Measurements from ENCODE around the gene PCLO. TPM values are rescaled to one million over a fixed set of nuclear protein-coding genes. Genes with fewer than 3 reads are reported as not detected.

PCLO gene
- total and polyA plus RNA-seq, 5 donors from 2014 or later = not detected

GRCh38 chr7:82841828-82842227 is 320.9 kb downstream of the PCLO start:
- Mint-ChIP-seq H3K27ac (no peak overlapping the region), H3K4me1 (no peaks in the 10 kb centered on the region), H3K27me3 (no peaks in the 10 kb centered on the region), H3K9me3 (peaks cover 0 to 8% (median 3%) of the 10 kb centered on the region in 7 donors), H3K36me3 (no peaks in the 10 kb centered on the region), H3K4me3 (no peak overlapping the region)
- ATAC-seq (ENCODE audit: low read depth in 2 of 2) (no peak), DNase-seq (no peak)
- Histone ChIP-seq H3K4me3 (ENCODE audit: low read depth, low read length) (no peak overlapping the region), H3K27me3 (ENCODE audit: control insufficient read depth, insufficient read depth, low read length) (no peaks in the 10 kb centered on the region), H3K27ac (ENCODE audit: insufficient read depth, low read length, poor library complexity, severe bottlenecking) (no peak overlapping the region), H3K9me3 (ENCODE audit: control insufficient read depth in 2 of 2, low read length in 2 of 2) (no peaks in the 10 kb centered on the region), H3K4me1 (ENCODE audit: control insufficient read depth, insufficient read depth, low read length, poor library complexity, severe bottlenecking) (no peaks in the 10 kb centered on the region), H3K36me3 (ENCODE audit: control insufficient read depth, insufficient read depth, low read length) (no peaks in the 10 kb centered on the region)

- ATAC-seq (ENCODE audit: low read depth in 2 of 2) = no peak
- DNase-seq = no peak
- Mint-ChIP-seq H3K27ac (no peak overlapping the region), H3K36me3 (no peaks in the 10 kb centered on the region), H3K9me3 (peaks cover 0 to 8% (median 3%) of the 10 kb centered on the region in 7 donors), H3K4me1 (no peaks in the 10 kb centered on the region), H3K4me3 (no peak overlapping the region), H3K27me3 (no peaks in the 10 kb centered on the region)
- H3K36me3 ChIP-seq (ENCODE audit: control insufficient read depth, insufficient read depth, low read length) = no peaks in the 10 kb centered on the region
- H3K9me3 ChIP-seq (ENCODE audit: control insufficient read depth in 2 of 2, low read length in 2 of 2) = no peaks in the 10 kb centered on the region
- no peaks in the 10 kb centered on the region for H3K4me1 ChIP-seq (ENCODE audit: control insufficient read depth, insufficient read depth, low read length, poor library complexity, severe bottlenecking)
- no peak overlapping the region for H3K27ac ChIP-seq (ENCODE audit: insufficient read depth, low read length, poor library complexity, severe bottlenecking)
- H3K27me3 ChIP-seq (ENCODE audit: control insufficient read depth, insufficient read depth, low read length) = no peaks in the 10 kb centered on the region
- no peak overlapping the region for H3K4me3 ChIP-seq (ENCODE audit: low read depth, low read length)
These were observed 322.6 kb downstream of the PCLO start for GRCh38 chr7:82840061-82840460.

- DNase-seq (no peak), ATAC-seq (ENCODE audit: low read depth in 2 of 2) (no peak)
- H3K27me3 ChIP-seq (ENCODE audit: control insufficient read depth, insufficient read depth, low read length) = no peaks in the 10 kb centered on the region
- no peak overlapping the region for H3K27ac Mint-ChIP-seq
- no peaks in the 10 kb centered on the region for H3K4me1 ChIP-seq (ENCODE audit: control insufficient read depth, insufficient read depth, low read length, poor library complexity, severe bottlenecking)
- no peaks in the 10 kb centered on the region for H3K27me3 Mint-ChIP-seq
- no peaks in the 10 kb centered on the region for H3K9me3 ChIP-seq (ENCODE audit: control insufficient read depth in 2 of 2, low read length in 2 of 2)
- no peaks in the 10 kb centered on the region for H3K4me1 Mint-ChIP-seq
- H3K36me3 ChIP-seq (ENCODE audit: control insufficient read depth, insufficient read depth, low read length) = no peaks in the 10 kb centered on the region
- no peaks in the 10 kb centered on the region for H3K36me3 Mint-ChIP-seq
- no peak overlapping the region for H3K4me3 ChIP-seq (ENCODE audit: low read depth, low read length)
- H3K9me3 Mint-ChIP-seq = peaks cover 0 to 9% (median 3%) of the 10 kb centered on the region in 7 donors
- H3K4me3 Mint-ChIP-seq = no peak overlapping the region
- H3K27ac ChIP-seq (ENCODE audit: insufficient read depth, low read length, poor library complexity, severe bottlenecking) = no peak overlapping the region
These were observed 323.1 kb downstream of the PCLO start for GRCh38 chr7:82839555-82839954.

- no peak for ATAC-seq (ENCODE audit: low read depth in 2 of 2)
- H3K36me3 Mint-ChIP-seq = no peaks in the 10 kb centered on the region
These were observed 323.6 kb downstream of the PCLO start for GRCh38 chr7:82839063-82839462.

GRCh38 chr7:82838314-82838713 is 324.4 kb downstream of the PCLO start:
- Histone ChIP-seq H3K4me3 (ENCODE audit: low read depth, low read length) (no peak overlapping the region), H3K4me1 (ENCODE audit: control insufficient read depth, insufficient read depth, low read length, poor library complexity, severe bottlenecking) (no peaks in the 10 kb centered on the region), H3K27me3 (ENCODE audit: control insufficient read depth, insufficient read depth, low read length) (no peaks in the 10 kb centered on the region), H3K9me3 (ENCODE audit: control insufficient read depth in 2 of 2, low read length in 2 of 2) (no peaks in the 10 kb centered on the region), H3K36me3 (ENCODE audit: control insufficient read depth, insufficient read depth, low read length) (no peaks in the 10 kb centered on the region), H3K27ac (ENCODE audit: insufficient read depth, low read length, poor library complexity, severe bottlenecking) (no peak overlapping the region)
- Mint-ChIP-seq H3K9me3 (peaks cover 0 to 11% (median 3%) of the 10 kb centered on the region in 7 donors), H3K4me1 (no peaks in the 10 kb centered on the region), H3K27me3 (no peaks in the 10 kb centered on the region), H3K4me3 (no peak overlapping the region), H3K36me3 (no peaks in the 10 kb centered on the region), H3K27ac (no peak overlapping the region)
- ATAC-seq (ENCODE audit: low read depth in 2 of 2) = no peak
- DNase-seq = no peak

More at GRCh38 chr7:82839063-82839462, 323.6 kb downstream of the PCLO start:
- no peak overlapping the region for H3K4me3 ChIP-seq (ENCODE audit: low read depth, low read length)
- Mint-ChIP-seq H3K27ac (no peak overlapping the region), H3K27me3 (no peaks in the 10 kb centered on the region), H3K9me3 (peaks cover 0 to 11% (median 3%) of the 10 kb centered on the region in 7 donors), H3K4me1 (no peaks in the 10 kb centered on the region), H3K4me3 (no peak overlapping the region)
- H3K36me3 ChIP-seq (ENCODE audit: control insufficient read depth, insufficient read depth, low read length) = no peaks in the 10 kb centered on the region
- H3K9me3 ChIP-seq (ENCODE audit: control insufficient read depth in 2 of 2, low read length in 2 of 2) = no peaks in the 10 kb centered on the region
- no peaks in the 10 kb centered on the region for H3K4me1 ChIP-seq (ENCODE audit: control insufficient read depth, insufficient read depth, low read length, poor library complexity, severe bottlenecking)
- DNase-seq = no peak
- no peak overlapping the region for H3K27ac ChIP-seq (ENCODE audit: insufficient read depth, low read length, poor library complexity, severe bottlenecking)
- no peaks in the 10 kb centered on the region for H3K27me3 ChIP-seq (ENCODE audit: control insufficient read depth, insufficient read depth, low read length)

GRCh38 chr7:82823073-82823472 is 339.6 kb downstream of the PCLO start:
- H3K27ac ChIP-seq (ENCODE audit: insufficient read depth, low read length, poor library complexity, severe bottlenecking) = no peak overlapping the region
- H3K36me3 ChIP-seq (ENCODE audit: control insufficient read depth, insufficient read depth, low read length) = no peaks in the 10 kb centered on the region
- no peaks in the 10 kb centered on the region for H3K27me3 ChIP-seq (ENCODE audit: control insufficient read depth, insufficient read depth, low read length)
- ATAC-seq (ENCODE audit: low read depth in 2 of 2) (no peak), DNase-seq (no peak)
- no peaks in the 10 kb centered on the region for H3K36me3 Mint-ChIP-seq
- H3K4me1 ChIP-seq (ENCODE audit: control insufficient read depth, insufficient read depth, low read length, poor library complexity, severe bottlenecking) = no peaks in the 10 kb centered on the region
- no peak overlapping the region for H3K27ac Mint-ChIP-seq
- no peaks in the 10 kb centered on the region for H3K27me3 Mint-ChIP-seq
- H3K9me3 Mint-ChIP-seq = peaks cover 0 to 7% (median 6%) of the 10 kb centered on the region in 7 donors
- no peak overlapping the region for H3K4me3 Mint-ChIP-seq
- no peak overlapping the region for H3K4me3 ChIP-seq (ENCODE audit: low read depth, low read length)
- H3K9me3 ChIP-seq (ENCODE audit: control insufficient read depth in 2 of 2, low read length in 2 of 2) = no peaks in the 10 kb centered on the region
- no peaks in the 10 kb centered on the region for H3K4me1 Mint-ChIP-seq

GRCh38 chr7:82821037-82821436 is 341.6 kb downstream of the PCLO start:
- no peaks in the 10 kb centered on the region for H3K36me3 ChIP-seq (ENCODE audit: control insufficient read depth, insufficient read depth, low read length)
- H3K27ac Mint-ChIP-seq = no peak overlapping the region
- H3K36me3 Mint-ChIP-seq = no peaks in the 10 kb centered on the region
- H3K27me3 Mint-ChIP-seq = no peaks in the 10 kb centered on the region
- no peaks in the 10 kb centered on the region for H3K27me3 ChIP-seq (ENCODE audit: control insufficient read depth, insufficient read depth, low read length)
- ATAC-seq (ENCODE audit: low read depth in 2 of 2) (no peak), DNase-seq (no peak)
- H3K4me1 Mint-ChIP-seq = no peaks in the 10 kb centered on the region
- H3K4me3 Mint-ChIP-seq = no peak overlapping the region
- H3K9me3 ChIP-seq (ENCODE audit: control insufficient read depth in 2 of 2, low read length in 2 of 2) = no peaks in the 10 kb centered on the region
- no peak overlapping the region for H3K4me3 ChIP-seq (ENCODE audit: low read depth, low read length)
- peaks cover 0 to 10% (median 6%) of the 10 kb centered on the region in 7 donors for H3K9me3 Mint-ChIP-seq
- H3K27ac ChIP-seq (ENCODE audit: insufficient read depth, low read length, poor library complexity, severe bottlenecking) = no peak overlapping the region
- H3K4me1 ChIP-seq (ENCODE audit: control insufficient read depth, insufficient read depth, low read length, poor library complexity, severe bottlenecking) = no peaks in the 10 kb centered on the region

- H3K36me3 ChIP-seq (ENCODE audit: control insufficient read depth, insufficient read depth, low read length) = no peaks in the 10 kb centered on the region
- no peak overlapping the region for H3K4me3 Mint-ChIP-seq
- no peak for ATAC-seq (ENCODE audit: low read depth in 2 of 2)
- no peak overlapping the region for H3K27ac ChIP-seq (ENCODE audit: insufficient read depth, low read length, poor library complexity, severe bottlenecking)
- H3K27me3 Mint-ChIP-seq = no peaks in the 10 kb centered on the region
- H3K27me3 ChIP-seq (ENCODE audit: control insufficient read depth, insufficient read depth, low read length) = no peaks in the 10 kb centered on the region
- no peaks in the 10 kb centered on the region for H3K36me3 Mint-ChIP-seq
- H3K4me1 Mint-ChIP-seq = no peaks in the 10 kb centered on the region
- no peaks in the 10 kb centered on the region for H3K4me1 ChIP-seq (ENCODE audit: control insufficient read depth, insufficient read depth, low read length, poor library complexity, severe bottlenecking)
- peaks cover 0 to 10% (median 7%) of the 10 kb centered on the region in 7 donors for H3K9me3 Mint-ChIP-seq
- H3K9me3 ChIP-seq (ENCODE audit: control insufficient read depth in 2 of 2, low read length in 2 of 2) = no peaks in the 10 kb centered on the region
- no peak overlapping the region for H3K27ac Mint-ChIP-seq
- H3K4me3 ChIP-seq (ENCODE audit: low read depth, low read length) = no peak overlapping the region
- no peak for DNase-seq
These were observed 344.5 kb downstream of the PCLO start for GRCh38 chr7:82818171-82818570.
